NCI-H146 (cell line): ENCODE measurements around the gene EME2.

Experiments used
- DNase-seq: peaks from one replicate; lab custom pipeline; 2025; lab: John Stamatoyannopoulos, UW

Gene EME2

DNA sequence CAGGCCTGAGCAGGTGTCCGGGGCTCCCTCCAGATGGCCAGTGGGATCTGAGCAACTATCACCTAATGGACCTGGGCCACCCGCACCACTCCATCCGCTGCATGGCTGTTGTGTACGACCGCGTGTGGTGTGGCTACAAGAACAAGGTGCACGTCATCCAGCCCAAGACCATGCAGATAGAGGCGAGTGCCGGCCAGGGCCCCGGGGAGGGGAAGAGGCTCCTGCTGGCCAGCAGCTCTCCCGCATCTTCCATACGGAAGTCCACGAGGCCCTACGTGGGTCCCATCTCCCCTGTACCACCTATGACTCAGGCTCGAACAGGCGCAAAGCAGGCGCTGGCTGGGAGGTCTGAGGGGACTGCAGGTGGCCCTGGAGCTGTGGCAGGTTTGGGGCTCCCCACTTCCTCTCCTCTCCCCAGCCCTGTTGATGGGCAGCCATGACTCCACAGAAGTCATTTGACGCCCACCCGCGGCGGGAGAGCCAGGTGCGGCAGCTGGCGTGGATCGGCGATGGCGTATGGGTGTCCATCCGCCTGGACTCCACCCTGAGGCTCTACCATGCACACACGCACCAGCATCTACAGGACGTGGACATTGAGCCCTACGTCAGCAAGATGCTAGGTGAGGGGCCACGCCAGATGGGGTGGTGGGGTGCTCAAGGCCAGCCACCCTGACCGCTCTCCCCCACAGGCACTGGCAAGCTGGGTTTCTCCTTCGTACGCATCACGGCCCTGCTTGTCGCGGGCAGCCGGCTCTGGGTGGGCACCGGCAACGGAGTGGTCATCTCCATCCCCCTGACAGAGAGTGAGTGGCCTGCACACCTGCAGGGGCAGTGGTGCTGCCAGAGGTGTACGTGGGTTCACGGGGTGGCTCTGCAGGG is 5.3 kb upstream of the EME2 start:
- DNase-seq: no peak

GRCh38 chr16:1768061-1768766 is 4.4 kb upstream of the EME2 start:
- no peak for DNase-seq

DNA sequence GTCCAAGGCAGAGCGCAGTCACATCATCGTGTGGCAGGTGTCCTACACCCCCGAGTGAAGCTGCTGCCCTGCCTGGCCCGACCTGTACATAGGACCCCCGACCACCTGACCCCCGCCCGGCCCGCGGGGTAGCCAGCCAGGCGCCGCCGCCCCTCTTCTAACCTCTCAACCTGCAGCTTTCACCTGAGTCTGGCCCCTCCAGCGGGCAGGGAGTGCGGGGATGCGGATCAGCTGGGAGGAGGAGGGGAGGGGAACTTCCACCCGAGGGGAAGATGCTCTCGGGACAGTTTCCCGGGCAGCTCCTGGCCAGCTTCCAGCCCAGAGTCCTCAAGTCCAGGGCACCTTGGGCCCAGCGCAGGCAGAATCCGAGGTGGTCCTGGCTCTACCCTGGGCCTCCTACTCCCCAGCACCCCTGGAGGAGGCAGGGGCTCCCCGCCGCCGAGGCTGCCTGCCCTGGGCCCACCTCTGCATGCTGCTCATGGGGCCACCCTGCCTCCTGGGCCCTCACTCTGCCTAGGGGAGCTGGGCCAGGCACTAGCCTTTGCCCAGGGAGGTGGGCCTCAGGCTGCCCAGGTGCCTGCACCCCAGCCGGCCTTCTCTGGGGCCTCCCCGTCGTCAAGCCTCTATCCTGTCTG is 3.7 kb upstream of the EME2 start:
- DNase-seq: no peak

GRCh38 chr16:1769402-1770300 is 3.0 kb upstream of the EME2 start:
- DNase-seq: no peak

DNA sequence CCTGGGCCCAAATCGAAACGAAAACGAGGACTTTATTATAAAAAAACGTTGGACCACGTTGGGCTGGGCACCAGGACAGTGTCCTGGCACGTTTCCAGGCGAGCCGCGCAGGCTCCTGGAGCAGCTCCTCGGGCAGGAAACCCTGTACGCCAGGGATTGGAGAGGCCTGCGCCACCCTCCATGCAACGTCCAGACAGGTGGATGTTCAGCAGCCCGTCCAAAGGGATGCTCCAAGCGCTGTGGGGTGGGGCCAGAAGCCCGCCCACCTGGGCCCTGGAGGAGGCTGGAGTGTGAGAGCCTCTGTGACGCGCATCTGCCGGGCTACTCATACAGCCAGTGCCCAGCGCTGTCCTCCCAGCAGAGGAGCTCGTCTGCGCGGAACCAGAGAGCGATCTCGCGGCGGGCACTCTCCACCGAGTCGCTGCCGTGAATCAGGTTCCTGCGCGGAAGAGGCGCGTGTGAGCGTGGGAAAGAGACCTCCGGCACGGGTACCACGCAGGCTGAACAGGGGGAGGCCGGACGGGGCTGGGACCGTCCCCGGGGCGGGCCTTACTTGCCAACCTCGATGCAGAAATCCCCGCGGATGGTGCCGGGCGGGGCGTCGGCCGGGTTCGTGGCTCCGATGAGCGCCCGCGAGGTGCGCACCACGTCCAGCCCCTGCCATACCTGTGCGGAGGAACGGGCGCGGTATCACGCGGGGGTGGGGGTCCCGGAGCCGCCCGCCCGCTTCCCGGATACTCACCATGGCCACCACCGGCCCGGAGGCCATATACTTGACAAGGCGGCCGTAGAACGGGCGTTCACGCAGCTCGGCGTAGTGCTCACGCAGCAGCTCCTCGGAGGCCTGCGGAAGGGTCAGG is 2.1 kb upstream of the EME2 start:
- no peak for DNase-seq

GRCh38 chr16:1771188-1771863 is 1.3 kb upstream of the EME2 start, which contains the start of gene NME3:
Gene NME3, minus strand, starts transcription at chr16:1771543. Its CDS starts 9 bp downstream, at chr16:1771534.
- peak; percentile 70 for DNase-seq

DNA sequence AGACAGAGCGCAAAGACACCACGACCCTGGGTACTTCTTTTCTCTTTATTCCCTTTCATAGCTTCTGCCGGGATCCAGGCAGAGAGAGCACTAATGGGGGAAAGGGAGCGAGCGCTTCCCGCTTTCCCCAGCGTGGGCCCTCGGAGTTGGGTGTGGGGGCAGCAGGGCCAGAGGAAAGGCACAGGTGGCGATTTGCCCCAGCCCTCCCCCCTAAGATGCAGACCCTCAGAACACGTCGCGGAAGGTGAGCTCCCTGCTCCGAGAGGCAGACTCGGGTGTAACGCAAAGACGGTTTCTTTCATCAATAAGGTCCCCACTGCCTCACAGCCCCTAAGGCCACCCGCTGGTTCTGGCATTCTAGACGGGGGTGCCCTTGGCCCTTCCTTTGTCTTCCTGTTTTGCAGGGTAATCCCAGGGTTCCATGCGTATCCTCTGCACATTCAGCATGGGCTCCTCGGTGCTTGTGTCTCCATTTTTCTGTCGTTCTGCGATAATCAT is 697 bp upstream of the EME2 start:
- DNase-seq: peak; percentile 66

- DNase-seq: peak; percentile 94
These were observed 495 bp downstream of the EME2 start, which contains the start of gene MRPS34 for GRCh38 chr16:1772908-1773702. Gene MRPS34, minus strand, starts transcription at chr16:1773134. Its CDS starts 15 bp downstream, at chr16:1773119.

- peak; percentile 50 for DNase-seq
These were observed 1.3 kb downstream of the EME2 start for GRCh38 chr16:1773703-1774447.

GRCh38 chr16:1774448-1774780 is 1.8 kb downstream of the EME2 start:
- DNase-seq: no peak

DNA sequence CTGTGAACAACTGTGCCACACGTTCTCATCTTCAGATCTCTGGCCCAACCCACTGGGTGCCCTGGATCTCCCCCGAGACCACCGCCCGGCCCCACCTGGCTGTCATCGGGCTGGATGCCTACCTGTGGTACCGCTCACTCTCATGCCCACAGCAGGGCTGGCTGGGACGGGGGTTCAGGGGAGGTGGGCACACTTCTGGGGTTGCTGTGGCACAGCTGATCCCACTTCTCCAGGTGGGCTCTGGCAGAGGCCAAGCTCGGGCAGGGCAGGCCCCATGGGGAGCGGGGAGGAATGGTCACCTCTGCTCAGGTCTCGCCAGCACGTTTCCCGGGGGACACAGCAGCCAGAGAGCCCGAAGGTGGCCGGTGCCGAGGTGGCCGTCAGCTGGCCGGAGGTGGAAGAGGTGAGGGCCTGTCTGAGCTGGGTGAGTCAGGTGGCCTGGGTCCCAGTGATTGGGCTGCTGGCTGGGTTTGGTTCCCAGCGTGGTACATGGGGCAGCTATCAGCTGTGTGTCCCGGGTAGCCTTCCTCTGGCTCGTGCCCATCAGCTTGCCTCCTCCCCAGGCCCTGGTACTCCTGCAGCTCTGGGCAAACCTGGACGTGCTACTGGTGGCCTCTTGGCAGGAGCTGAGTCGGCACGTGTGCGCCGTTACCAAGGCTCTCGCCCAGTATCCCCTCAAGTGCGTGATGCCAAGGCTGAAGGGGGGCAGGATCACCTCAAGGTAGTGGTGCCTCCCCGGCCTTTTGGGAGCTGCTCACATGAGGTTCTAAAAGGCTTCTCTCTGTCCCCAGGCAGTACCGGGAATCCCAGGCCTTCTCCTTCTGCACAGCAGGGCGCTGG is 2.6 kb downstream of the EME2 start:
- no peak for DNase-seq

- DNase-seq: no peak
These were observed 3.4 kb downstream of the EME2 start for GRCh38 chr16:1775846-1776671.

GRCh38 chr16:1776672-1776955 is 4.0 kb downstream of the EME2 start:
- no peak for DNase-seq

GRCh38 chr16:1776991-1777374 is 4.4 kb downstream of the EME2 start:
- no peak for DNase-seq

DNA sequence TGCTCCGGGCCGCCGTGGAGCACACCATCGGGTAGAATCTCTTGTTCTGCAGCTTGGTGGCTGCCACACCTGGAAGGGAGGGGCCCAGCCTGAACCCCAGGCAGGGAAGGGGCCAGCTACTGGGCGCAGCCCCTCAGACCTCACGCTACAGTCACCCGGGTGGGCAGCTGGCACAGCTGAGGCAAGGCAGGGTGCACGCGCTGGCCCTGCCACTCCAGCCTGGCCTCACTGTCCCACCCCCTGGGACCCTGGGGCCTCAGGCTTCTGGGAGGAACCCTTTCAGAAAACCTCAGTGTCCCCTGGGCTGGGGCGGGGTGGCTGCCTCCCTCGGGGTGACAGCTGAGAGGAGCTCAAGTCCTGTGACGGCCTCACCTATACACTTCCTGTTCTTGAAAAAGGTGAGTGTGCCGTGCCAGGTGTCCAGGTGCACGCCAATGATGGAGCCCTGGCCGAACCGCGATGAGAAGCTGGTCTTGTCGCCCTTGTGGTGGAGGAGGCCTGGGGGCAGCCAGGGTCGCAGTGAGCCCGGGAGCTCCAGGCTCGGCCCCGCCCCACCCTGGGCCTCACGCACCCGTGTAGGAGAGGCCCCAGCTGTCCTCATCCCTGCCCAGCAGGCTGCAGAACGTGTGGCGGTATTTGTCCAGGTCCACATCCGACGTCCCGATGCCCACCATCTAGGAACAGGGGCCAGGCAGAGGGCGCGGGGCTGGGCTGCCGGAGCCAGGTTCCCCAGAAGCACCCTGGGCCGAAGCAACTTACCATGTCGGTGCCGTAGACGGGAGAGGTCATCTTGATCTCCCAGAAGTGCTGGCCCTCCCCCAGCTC is 5.0 kb downstream of the EME2 start:
- DNase-seq: no peak
